HG03066 (cell line): ENCODE measurements around the gene ZBTB7C.
A peak's percentile ranks its signal among the peaks of the same experiment; 100 is the strongest.

Source experiments
- ATAC-seq: cut with Tn5 transposase; IDR thresholded peaks from one replicate; pipeline ENCODE4 v1.9.1; 2021; ENCODE audit warnings: low read depth; ENCODE audit not compliant: unreplicated experiment

Gene ZBTB7C

DNA sequence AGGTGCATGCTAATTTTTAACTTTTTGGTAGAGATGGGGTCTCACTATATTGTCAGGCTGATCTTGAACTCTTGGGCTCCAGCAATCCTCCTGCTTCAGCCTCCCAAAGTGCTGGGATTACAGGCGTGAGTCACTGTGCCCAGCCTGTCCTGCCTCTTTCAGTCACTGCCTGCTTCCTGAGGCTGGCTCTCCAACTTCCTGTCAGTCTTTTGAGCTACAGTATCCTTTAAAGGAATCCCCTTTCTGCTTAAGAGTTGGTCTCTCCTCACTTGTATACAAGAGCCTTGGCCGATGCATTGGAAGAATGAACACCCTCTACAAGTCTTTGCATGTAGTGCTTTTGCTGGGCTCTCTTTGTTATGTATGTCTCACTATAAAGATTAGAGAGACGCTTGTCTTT is 390.3 kb downstream of the ZBTB7C start:
- no peak for ATAC-seq

- ATAC-seq, result no peak
These were observed 391.5 kb downstream of the ZBTB7C start for GRCh38 chr18:48017635-48018034.

GRCh38 chr18:48013162-48013561 is 396.0 kb downstream of the ZBTB7C start:
- ATAC-seq, result no peak

GRCh38 chr18:48011926-48012465 is 397.2 kb downstream of the ZBTB7C start:
- no peak for ATAC-seq

GRCh38 chr18:48010264-48010663 is 398.9 kb downstream of the ZBTB7C start:
- no peak for ATAC-seq

- no peak for ATAC-seq
These were observed 400.0 kb downstream of the ZBTB7C start for GRCh38 chr18:48009116-48009745.

DNA sequence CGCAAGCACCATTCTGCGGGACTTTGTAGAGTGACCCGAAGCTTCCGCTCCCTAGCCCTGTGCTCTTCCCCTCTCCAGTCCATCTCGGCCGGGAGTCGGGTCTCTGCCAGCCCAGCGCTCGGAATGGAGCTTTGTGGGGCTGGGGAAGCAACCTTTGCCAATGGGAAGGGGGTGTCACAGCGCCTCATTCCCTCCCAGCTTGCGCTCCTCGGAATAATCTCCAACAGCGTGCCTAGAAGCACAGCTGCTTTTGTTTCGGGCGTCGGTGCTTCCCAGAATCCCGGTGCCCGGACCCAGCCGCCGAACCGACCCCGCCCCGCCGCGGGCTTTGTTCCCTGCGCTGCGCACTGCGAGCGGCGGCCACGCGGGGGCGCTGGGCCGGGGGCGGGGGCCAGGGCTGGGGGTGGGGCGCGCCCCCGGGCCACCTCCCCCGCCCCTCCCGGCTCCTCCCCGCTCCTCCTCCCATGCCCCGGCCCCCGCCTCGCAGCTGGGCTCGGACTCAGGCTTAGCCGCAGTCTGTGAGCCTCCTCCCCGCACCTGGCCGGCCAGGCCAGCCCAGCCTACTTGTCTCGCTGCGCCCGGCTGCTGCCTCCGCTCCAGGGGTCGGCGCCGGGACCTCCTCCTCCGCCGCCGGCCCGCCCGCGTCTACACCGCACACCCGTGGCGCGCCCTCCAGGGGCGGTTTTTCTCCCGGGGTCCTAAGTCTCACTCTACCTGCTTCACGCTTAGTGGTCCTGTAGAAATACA is 401.1 kb downstream of the ZBTB7C start:
- peak; percentile 80 for ATAC-seq

DNA sequence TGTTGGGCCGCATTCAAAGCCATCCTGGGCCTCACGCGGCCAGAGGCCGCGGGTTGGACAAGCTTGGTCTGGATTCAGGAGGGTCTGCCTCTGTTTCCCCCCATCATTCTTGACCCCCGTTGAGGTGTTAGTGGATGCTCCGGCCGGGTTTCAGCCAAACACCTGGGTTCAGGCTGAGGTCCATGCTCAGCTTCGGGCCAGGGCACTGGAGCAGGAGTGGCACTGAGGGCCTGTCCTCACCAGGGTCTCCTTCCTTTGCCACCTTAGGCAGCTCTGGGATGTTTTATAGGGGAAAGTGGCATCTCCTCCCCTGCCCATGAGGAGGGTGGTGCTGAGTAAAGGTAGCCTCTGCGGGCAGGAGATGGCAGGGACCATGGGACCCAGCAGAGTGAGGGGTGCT is 401.8 kb downstream of the ZBTB7C start:
- ATAC-seq, result no peak

- ATAC-seq, result no peak
These were observed 402.6 kb downstream of the ZBTB7C start for GRCh38 chr18:48006415-48007175.

DNA sequence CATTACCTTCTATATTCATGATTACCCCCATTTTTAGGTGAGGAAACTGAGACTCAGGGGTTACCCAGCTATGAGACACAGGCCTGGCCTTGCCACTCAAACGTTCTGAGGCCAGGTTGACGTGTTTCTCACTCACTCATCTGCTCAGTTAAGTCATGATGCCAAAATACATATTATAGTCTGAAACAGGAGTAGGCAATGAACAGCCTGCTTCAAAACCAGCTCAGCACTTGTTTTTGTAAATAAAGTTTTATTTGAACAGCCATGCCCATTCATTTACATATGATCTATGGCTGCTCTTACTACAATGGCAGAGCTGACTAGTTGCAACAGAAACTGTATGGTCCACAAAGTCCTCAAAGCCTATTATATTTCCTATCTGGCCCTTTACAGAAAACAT is 404.6 kb downstream of the ZBTB7C start:
- no peak for ATAC-seq

GRCh38 chr18:48003426-48004349 is 405.5 kb downstream of the ZBTB7C start:
- no peak for ATAC-seq

- no peak for ATAC-seq
These were observed 406.2 kb downstream of the ZBTB7C start for GRCh38 chr18:48002933-48003365.

GRCh38 chr18:48000701-48001100 is 408.5 kb downstream of the ZBTB7C start:
- ATAC-seq, result no peak

- ATAC-seq, result no peak
These were observed 409.4 kb downstream of the ZBTB7C start for GRCh38 chr18:47999801-48000248.

DNA sequence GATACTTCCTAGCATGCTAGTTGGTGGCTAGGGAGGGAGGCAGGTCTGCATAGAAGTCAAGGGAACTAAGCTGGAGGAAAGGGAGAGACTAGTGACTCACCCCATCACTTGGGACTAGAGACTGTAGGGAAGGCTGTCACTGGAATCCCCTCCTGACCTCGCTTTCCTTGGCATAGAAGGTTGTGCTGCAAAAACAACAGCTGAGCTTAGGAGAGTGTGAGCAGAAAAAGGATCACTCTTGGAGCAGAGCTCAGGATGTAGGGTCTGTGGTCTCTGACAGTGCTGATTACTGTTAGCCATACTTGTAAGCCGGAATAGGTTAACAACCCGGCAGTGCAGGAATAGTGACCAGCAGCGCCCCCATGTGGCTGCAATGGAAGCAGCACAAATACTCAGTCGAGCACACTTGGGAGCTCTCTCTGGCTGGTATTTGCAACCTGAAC is 411.8 kb downstream of the ZBTB7C start:
- ATAC-seq, result no peak

DNA sequence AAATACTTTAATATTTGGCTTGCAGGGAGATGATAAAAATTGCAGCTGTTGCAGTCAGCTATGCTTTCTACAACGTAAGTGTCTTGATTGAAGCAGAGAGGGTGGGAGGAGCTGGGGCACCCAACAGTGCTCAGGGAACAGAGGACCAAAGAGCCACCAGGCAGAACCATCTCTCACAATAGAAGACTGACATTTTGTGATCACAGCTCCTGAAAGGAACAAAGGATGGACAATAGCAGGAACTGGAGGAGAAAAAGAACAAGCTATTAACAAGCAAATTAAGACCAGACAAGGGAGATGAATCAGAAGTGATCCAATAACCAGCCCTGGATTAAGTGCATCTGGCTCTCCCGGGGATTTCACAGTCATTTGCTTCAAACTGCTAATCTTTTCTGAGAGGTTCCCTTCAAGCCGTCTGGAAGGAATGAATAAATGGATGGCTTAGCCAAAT is 413.1 kb downstream of the ZBTB7C start:
- ATAC-seq, result no peak

DNA sequence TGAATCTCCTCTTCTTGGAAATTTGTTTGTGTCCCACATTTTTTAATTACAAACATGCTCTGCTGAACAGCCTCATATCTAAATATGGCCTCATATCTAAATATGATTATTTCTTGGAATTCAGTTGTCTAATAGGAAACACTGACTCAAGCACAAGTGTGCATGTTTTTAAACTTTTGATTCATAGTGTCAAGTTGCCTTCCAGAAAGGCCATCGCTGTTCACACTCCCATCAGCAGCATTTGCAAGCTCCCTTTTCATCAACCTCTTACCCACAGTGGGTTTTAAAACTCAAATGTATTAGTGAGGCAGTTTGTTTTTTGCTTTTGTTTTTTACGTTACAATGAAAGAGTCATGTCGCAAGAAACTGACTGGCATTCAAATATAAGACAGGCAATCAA is 413.5 kb downstream of the ZBTB7C start:
- ATAC-seq, result no peak

- ATAC-seq, result no peak
These were observed 415.8 kb downstream of the ZBTB7C start for GRCh38 chr18:47993409-47993808.

GRCh38 chr18:47992976-47993375 is 416.2 kb downstream of the ZBTB7C start:
- no peak for ATAC-seq

DNA sequence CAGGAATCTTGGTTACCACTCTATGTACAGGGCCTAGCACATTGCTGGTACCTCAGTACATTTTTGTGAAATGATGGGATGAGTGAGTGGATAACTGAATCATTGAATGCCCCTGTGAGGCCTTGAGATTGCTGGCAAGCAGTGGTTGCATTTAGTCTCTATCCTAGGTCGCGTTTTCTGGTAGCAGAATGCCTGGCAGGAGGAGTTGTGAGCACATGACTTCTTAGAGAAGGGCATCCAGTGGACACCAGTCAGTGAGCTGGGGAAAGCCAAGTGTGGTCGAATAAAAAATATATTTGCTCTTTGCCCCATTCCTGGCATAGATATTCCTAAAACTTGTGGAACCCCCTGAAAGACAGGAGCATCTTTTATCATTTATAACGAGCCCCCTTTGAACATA is 416.9 kb downstream of the ZBTB7C start:
- ATAC-seq, result no peak
